Right atrium auricular region (tissue), 2 donors: Measurements from ENCODE around the gene DOK6. TPM values are rescaled to one million over a fixed set of nuclear protein-coding genes. Genes with fewer than 3 reads are reported as not detected.

Source experiments
- DNase-seq: peaks from one replicate; pipeline ENCODE4 v3.0.0-alpha.2; 2019; ENCODE audit warnings: low spot score
- H3K27ac ChIP-seq, 2 donors: fragments of 200-600 bp; sonication (generic); 1 replicate in 1 of 2; 2 replicates in 1 of 2; pipeline ENCODE4 v1.5.1; 2016 to 2019
- H3K27me3 ChIP-seq, 2 donors: fragments of 200-600 bp; sonication (generic); one replicate each; pipeline versions ENCODE4 v1.5.1 to v1.6.0; 2017 to 2019
- H3K36me3 ChIP-seq: fragments of 200-600 bp; sonication (generic); one replicate; pipeline ENCODE4 v1.5.1; 2016
- H3K4me1 ChIP-seq, 2 donors: fragments of 200-600 bp; sonication (generic); one replicate each; pipeline versions ENCODE4 v1.5.1 to v1.6.0; 2017 to 2019
- H3K4me3 ChIP-seq, 2 donors: fragments of 200-600 bp; sonication (generic); 1 replicate in 1 of 2; 2 replicates in 1 of 2; pipeline ENCODE4 v1.5.1; 2017 to 2019; ENCODE audit warnings: mild to moderate bottlenecking in 1 of 2, moderate library complexity in 1 of 2
- H3K9me3 ChIP-seq, 2 donors: fragments of 200-600 bp; sonication (generic); one replicate each; pipeline ENCODE4 v1.5.1; 2019
- CTCF ChIP-seq, 2 donors: fragments of 200-600 bp; sonication (generic); IDR thresholded peaks; one replicate each; pipeline ENCODE4 v1.5.1; 2019; ENCODE audit warnings: antibody characterized with exemption in 2 of 2
- total RNA-seq, 2 donors: library from RNA; depleted of rRNA; stranded (reverse); fragments of >200 nt; gene quantifications; one replicate each; pipeline ENCODE4 v1.1.0, GENCODE V29; 2016

DOK6 gene
- total RNA-seq, 2 donors from 2014 or later = 2.0 to 5.7 TPM

GRCh38 chr18:69626171-69626570 lies 225.5 kb downstream of the DOK6 start:
- peaks cover 0 to 7% of the 10 kb centered on the region in 2 donors for H3K4me1 ChIP-seq
- TF ChIP-seq CTCF (IDR thresholded peaks at IDR 0.05) = no peak
- H3K9me3 ChIP-seq = no peaks in the 10 kb centered on the region
- H3K36me3 ChIP-seq = no peaks in the 10 kb centered on the region
- no peak overlapping the region for H3K4me3 ChIP-seq
- no peak for DNase-seq
- no peak overlapping the region for H3K27ac ChIP-seq
- H3K27me3 ChIP-seq = no peaks in the 10 kb centered on the region

GRCh38 chr18:69626643-69627242 lies 226.1 kb downstream of the DOK6 start:
- DNase-seq = no peak
- H3K27ac ChIP-seq = no peak overlapping the region
- H3K4me1 ChIP-seq = peaks cover 0 to 7% of the 10 kb centered on the region in 2 donors
- no peak for TF ChIP-seq CTCF (IDR thresholded peaks at IDR 0.05)
- H3K36me3 ChIP-seq = no peaks in the 10 kb centered on the region
- H3K27me3 ChIP-seq = no peaks in the 10 kb centered on the region
- no peaks in the 10 kb centered on the region for H3K9me3 ChIP-seq
- H3K4me3 ChIP-seq = no peak overlapping the region

- no peaks in the 10 kb centered on the region for H3K36me3 ChIP-seq
- no peak for TF ChIP-seq CTCF (IDR thresholded peaks at IDR 0.05)
- H3K4me3 ChIP-seq = no peak overlapping the region
- H3K27me3 ChIP-seq = no peaks in the 10 kb centered on the region
- H3K4me1 ChIP-seq = peaks cover 0 to 7% of the 10 kb centered on the region in 2 donors
- H3K27ac ChIP-seq = no peak overlapping the region
- H3K9me3 ChIP-seq = no peaks in the 10 kb centered on the region
- no peak for DNase-seq
Observed at GRCh38 chr18:69628774-69629359, 228.2 kb downstream of the DOK6 start.

DNA sequence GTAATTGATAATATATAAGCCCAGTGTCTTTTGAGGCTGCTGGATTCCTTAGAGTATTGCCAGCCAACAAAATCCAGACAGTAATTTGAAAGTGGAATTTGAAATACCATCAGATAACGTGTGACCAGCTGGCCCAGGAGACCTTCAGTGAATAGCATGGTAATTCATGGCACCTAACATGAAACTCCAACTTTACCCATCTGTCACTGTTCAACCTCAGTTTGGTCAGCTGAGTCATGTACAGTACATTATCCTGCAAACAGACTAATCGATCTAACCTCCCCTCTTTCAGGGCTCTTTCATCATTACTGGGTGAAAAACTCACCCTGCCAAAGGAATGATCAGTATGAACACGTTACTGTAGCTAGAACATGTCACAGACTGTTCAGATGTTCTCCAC lies 230.6 kb downstream of the DOK6 start:
- Histone ChIP-seq H3K27ac (no peak overlapping the region), H3K9me3 (no peaks in the 10 kb centered on the region), H3K4me3 (no peak overlapping the region), H3K27me3 (no peaks in the 10 kb centered on the region), H3K36me3 (no peaks in the 10 kb centered on the region), H3K4me1 (peaks cover 0 to 7% of the 10 kb centered on the region in 2 donors)
- TF ChIP-seq CTCF (IDR thresholded peaks at IDR 0.05) = no peak
- no peak for DNase-seq

GRCh38 chr18:69635482-69635881 lies 234.8 kb downstream of the DOK6 start:
- H3K9me3 ChIP-seq = no peaks in the 10 kb centered on the region
- no peaks in the 10 kb centered on the region for H3K36me3 ChIP-seq
- no peaks in the 10 kb centered on the region for H3K27me3 ChIP-seq
- TF ChIP-seq CTCF (IDR thresholded peaks at IDR 0.05) = no peak
- no peaks in the 10 kb centered on the region for H3K4me1 ChIP-seq
- no peak overlapping the region for H3K27ac ChIP-seq
- no peak for DNase-seq
- H3K4me3 ChIP-seq = no peak overlapping the region
